Loucy (cell line): Measurements from ENCODE around the gene TLL1.

Experiments
- CTCF ChIP-seq: fragments of 200-600 bp; sonication (generic); conservative IDR thresholded peaks from 2 replicates; pipeline ENCODE4 v1.5.1; 2014; ENCODE audit warnings: mild to moderate bottlenecking, antibody characterized with exemption, low read length
- EZH2phosphoT487 ChIP-seq: fragments of 200-600 bp; IDR thresholded peaks from 2 replicates; pipeline ENCODE4 v1.6.1; 2018; ENCODE audit warnings: antibody characterized with exemption, mild to moderate bottlenecking, moderate library complexity, borderline replicate concordance

DNA sequence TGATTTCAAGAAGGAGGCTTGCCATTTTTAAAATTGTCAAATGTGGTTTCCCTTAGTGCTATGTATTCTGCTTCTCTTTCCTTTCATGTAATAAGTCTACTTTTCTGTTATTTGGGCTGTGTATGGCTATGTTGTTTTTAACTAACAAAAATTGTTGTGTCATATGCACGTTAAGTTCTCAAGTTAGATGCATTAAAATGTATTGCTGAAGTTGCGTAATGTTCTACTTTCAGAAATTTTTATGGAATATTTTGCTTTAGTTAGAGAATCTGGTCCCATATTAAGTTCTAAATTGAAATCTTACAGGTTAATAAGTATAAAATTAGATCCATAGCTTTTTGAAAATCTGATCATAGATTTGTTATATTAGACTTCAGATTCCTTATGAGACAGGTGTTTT lies 133.2 kb downstream of the TLL1 start:
- TF ChIP-seq CTCF: no peak
- no peak for TF ChIP-seq EZH2phosphoT487
